GM19240 (cell line): ENCODE data around the gene CLDN20.
"Not testable (repeated sequence)": the region's sequence is repeated elsewhere in the genome, so short reads cannot be mapped to it uniquely, and the experiment has no call there.

ENCODE experiments used
- DNase-seq: peaks from one replicate; pipeline ENCODE4 v3.0.0; 2011; ENCODE audit warnings: low spot score; ENCODE audit not compliant: insufficient read length

Gene CLDN20

GRCh38 chr6:155263373-155264063, at the start of gene CLDN20:
TSS of gene CLDN20 (plus strand) at chr6:155264013. CDS start at chr6:155275720, 11,707 bp downstream.
- no peak for DNase-seq

- no peak for DNase-seq
Observed at GRCh38 chr6:155215906-155216305, 47.9 kb upstream of the CLDN20 start.

- DNase-seq: no peak
Observed at GRCh38 chr6:155216312-155217046, 47.3 kb upstream of the CLDN20 start.

GRCh38 chr6:155218711-155219110, 45.1 kb upstream of the CLDN20 start:
- DNase-seq: not testable (repeated sequence)

- DNase-seq: no peak
Observed at GRCh38 chr6:155219299-155219698, 44.5 kb upstream of the CLDN20 start.

- DNase-seq: no peak
Observed at GRCh38 chr6:155219858-155220301, 43.9 kb upstream of the CLDN20 start.

GRCh38 chr6:155221086-155221485, 42.7 kb upstream of the CLDN20 start:
- no peak for DNase-seq

- DNase-seq: no peak
Observed at GRCh38 chr6:155222506-155222905, 41.3 kb upstream of the CLDN20 start.

GRCh38 chr6:155223646-155224451, 40.0 kb upstream of the CLDN20 start:
- DNase-seq: peak; percentile 72

- DNase-seq: no peak
Observed at GRCh38 chr6:155224618-155225017, 39.2 kb upstream of the CLDN20 start.

- no peak for DNase-seq
Observed at GRCh38 chr6:155227046-155227445, 36.8 kb upstream of the CLDN20 start.

GRCh38 chr6:155228546-155229166, 35.2 kb upstream of the CLDN20 start:
- no peak for DNase-seq

GRCh38 chr6:155230975-155231374, 32.8 kb upstream of the CLDN20 start:
- not testable (repeated sequence) for DNase-seq

GRCh38 chr6:155232848-155233247, 31.0 kb upstream of the CLDN20 start:
- DNase-seq: no peak

GRCh38 chr6:155234167-155234566, 29.6 kb upstream of the CLDN20 start:
- no peak for DNase-seq

- DNase-seq: no peak
Observed at GRCh38 chr6:155234687-155235086, 29.1 kb upstream of the CLDN20 start.

- DNase-seq: no peak
Observed at GRCh38 chr6:155235087-155235486, 28.7 kb upstream of the CLDN20 start.

- no peak for DNase-seq
Observed at GRCh38 chr6:155237613-155238012, 26.2 kb upstream of the CLDN20 start.

GRCh38 chr6:155240905-155241600, 22.8 kb upstream of the CLDN20 start:
- no peak for DNase-seq

- DNase-seq: no peak
Observed at GRCh38 chr6:155241966-155242365, 21.8 kb upstream of the CLDN20 start.

GRCh38 chr6:155244434-155244833, 19.4 kb upstream of the CLDN20 start:
- DNase-seq: no peak
